ENCODE measurements around the gene GALNT12. TPM values are rescaled to one million over a fixed set of nuclear protein-coding genes. Genes with fewer than 3 reads are reported as not detected.

The GALNT12 gene
- total RNA-seq, 2 donors from 2014 or later, result 69.6 to 145 TPM

GRCh38 chr9:98807814-98808195 lies 335 bp downstream of the GALNT12 start:
- no peaks in the 10 kb centered on the region for H3K36me3 ChIP-seq
- no peaks in the 10 kb centered on the region for H3K9me3 ChIP-seq
- H3K4me1 ChIP-seq, result peaks cover 11% of the 10 kb centered on the region
- TF ChIP-seq CTCF (IDR thresholded peaks at IDR 0.05), result no peak
- H3K27ac ChIP-seq, result peak overlapping the region; percentile 86
- intact Hi-C loops (cut with DNase I), result no loop called here
- H3K9ac ChIP-seq (ENCODE audit: low read depth in 2 of 2, low read length in 2 of 2), result peak overlapping the region; percentile 76 to 85
- peak; percentile 48 for DNase-seq
- peak overlapping the region; percentile 61 for H3K4me3 ChIP-seq
- H3K27me3 ChIP-seq, result no peaks in the 10 kb centered on the region

DNA sequence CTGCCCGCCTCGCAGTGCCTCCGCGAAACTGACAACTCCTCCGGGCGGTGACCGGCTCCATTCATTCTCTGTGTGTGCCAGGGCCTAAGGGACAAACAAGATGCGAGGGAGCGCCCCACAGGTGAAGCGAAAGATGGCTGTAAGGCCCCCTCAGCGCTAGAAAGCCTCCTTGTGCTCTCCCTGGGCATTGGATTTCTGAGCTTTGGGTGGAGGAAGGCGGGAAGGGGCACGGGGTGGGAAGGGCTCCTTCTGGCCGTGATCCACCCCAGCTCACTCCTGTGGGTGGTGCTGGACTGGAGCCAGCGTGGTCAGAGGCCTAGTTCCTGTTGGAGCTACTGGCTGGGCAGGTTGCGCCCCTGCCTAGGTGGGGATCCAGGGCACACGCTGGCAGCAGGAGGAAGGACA lies 943 bp downstream of the GALNT12 start:
- Histone ChIP-seq H3K9me3 (no peaks in the 10 kb centered on the region), H3K4me3 (peak overlapping the region; percentile 61), H3K4me1 (peaks cover 11% of the 10 kb centered on the region), H3K9ac (ENCODE audit: low read depth in 2 of 2, low read length in 2 of 2) (peak overlapping the region; percentile 76 to 85), H3K27ac (peak overlapping the region; percentile 86), H3K36me3 (no peaks in the 10 kb centered on the region), H3K27me3 (no peaks in the 10 kb centered on the region)
- TF ChIP-seq CTCF (IDR thresholded peaks at IDR 0.05), result no peak
- DNase-seq, result peak; percentile 96
- intact Hi-C loops (cut with DNase I), result no loop called here

- peak overlapping the region; percentile 76 to 85 for H3K9ac ChIP-seq (ENCODE audit: low read depth in 2 of 2, low read length in 2 of 2)
- DNase-seq, result peak; percentile 37
- peak overlapping the region; percentile 61 for H3K4me3 ChIP-seq
- no peaks in the 10 kb centered on the region for H3K36me3 ChIP-seq
- H3K4me1 ChIP-seq, result peaks cover 11% of the 10 kb centered on the region
- no peaks in the 10 kb centered on the region for H3K27me3 ChIP-seq
- H3K27ac ChIP-seq, result peak overlapping the region; percentile 86
- intact Hi-C loops (cut with DNase I), result no loop called here
- no peaks in the 10 kb centered on the region for H3K9me3 ChIP-seq
- no peak for TF ChIP-seq CTCF (IDR thresholded peaks at IDR 0.05)
Observed at GRCh38 chr9:98808875-98809274, 1.4 kb downstream of the GALNT12 start.

DNA sequence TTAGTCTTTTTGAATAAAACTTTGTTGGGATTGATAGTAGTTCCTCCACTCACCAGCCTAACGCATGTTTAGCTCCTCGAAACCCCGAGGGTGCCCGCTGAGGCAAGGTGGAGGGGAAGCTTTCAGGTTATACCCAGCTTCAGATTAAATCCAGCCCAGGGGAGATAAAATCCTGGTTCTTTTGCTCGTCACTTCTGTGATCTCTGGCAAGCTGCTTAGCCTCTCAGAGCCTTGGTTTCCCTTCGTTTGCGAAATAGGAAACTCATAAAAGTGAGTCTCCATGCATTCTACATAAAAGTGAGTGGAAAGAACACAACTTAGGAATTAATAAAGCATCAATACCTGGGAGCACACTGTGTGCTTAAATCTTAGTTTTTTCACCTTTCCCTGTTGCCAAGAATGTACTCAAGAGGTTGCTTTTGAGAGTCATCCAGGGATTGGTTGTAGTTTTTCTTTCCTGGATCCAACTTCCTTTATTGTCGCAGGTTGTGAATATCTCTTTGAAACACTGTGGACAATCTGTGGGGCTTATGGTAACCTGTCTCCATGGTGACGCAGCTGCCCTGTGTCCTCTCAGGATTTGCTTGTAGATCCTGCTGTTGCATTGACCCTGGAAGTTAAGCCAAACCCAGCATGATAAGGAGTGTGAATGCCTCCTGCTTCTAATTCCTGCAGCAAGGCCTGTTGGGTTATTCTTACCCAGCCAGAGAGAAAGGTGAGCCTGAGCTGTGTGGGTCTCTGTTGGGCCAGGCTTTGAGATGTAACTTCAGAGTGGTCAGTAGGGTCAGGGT lies 2.0 kb downstream of the GALNT12 start:
- Histone ChIP-seq H3K9me3 (no peaks in the 10 kb centered on the region), H3K4me1 (peaks cover 11% of the 10 kb centered on the region), H3K4me3 (peak overlapping the region; percentile 61), H3K9ac (ENCODE audit: low read depth in 2 of 2, low read length in 2 of 2) (peak overlapping the region; percentile 76 to 85), H3K27me3 (no peaks in the 10 kb centered on the region), H3K36me3 (no peaks in the 10 kb centered on the region), H3K27ac (peak overlapping the region; percentile 86)
- intact Hi-C loops (cut with DNase I), result no loop called here
- TF ChIP-seq CTCF (IDR thresholded peaks at IDR 0.05), result no peak
- DNase-seq, result peak; percentile 44

GRCh38 chr9:98810102-98810842 lies 2.8 kb downstream of the GALNT12 start:
- Histone ChIP-seq H3K4me1 (peaks cover 11% of the 10 kb centered on the region), H3K9ac (ENCODE audit: low read depth in 2 of 2, low read length in 2 of 2) (peak overlapping the region in 1 of 2 donors; percentile 48), H3K9me3 (no peaks in the 10 kb centered on the region), H3K36me3 (no peaks in the 10 kb centered on the region), H3K27me3 (no peaks in the 10 kb centered on the region), H3K27ac (peak overlapping the region; percentile 86), H3K4me3 (no peak overlapping the region)
- peak; percentile 46 for DNase-seq
- TF ChIP-seq CTCF (IDR thresholded peaks at IDR 0.05), result no peak
- intact Hi-C loops (cut with DNase I), result no loop called here

All from colonic mucosa (tissue), 4 donors.